ENCODE measurements around the gene CELF1.

The CELF1 gene

GRCh38 chr11:47431356-47432083, 121.4 kb downstream of the CELF1 start:
- TF ChIP-seq TAF1 (IDR thresholded peaks at IDR 0.05; ENCODE audit: low read depth) (no peak), EGR1 (IDR thresholded peaks at IDR 0.05) (no peak), USF1 (IDR thresholded peaks at IDR 0.05) (no peak), REST (IDR thresholded peaks at IDR 0.05; ENCODE audit: low read depth) (no peak)

- no peak for TF ChIP-seq MAX (IDR thresholded peaks at IDR 0.05)
- no peak for TF ChIP-seq YY1 (IDR thresholded peaks at IDR 0.05; ENCODE audit: low read depth)
- TF ChIP-seq TEAD4 (IDR thresholded peaks at IDR 0.05): no peak
- TF ChIP-seq CEBPB (IDR thresholded peaks at IDR 0.05): no peak
- TF ChIP-seq FOXM1 (IDR thresholded peaks at IDR 0.05; ENCODE audit: borderline replicate concordance, low read depth): no peak
- no peak for TF ChIP-seq ZBTB7A (IDR thresholded peaks at IDR 0.05; ENCODE audit: low read depth)
- TF ChIP-seq TAF1 (IDR thresholded peaks at IDR 0.05; ENCODE audit: low read depth): no peak
- no peak for TF ChIP-seq EP300 (IDR thresholded peaks at IDR 0.05; ENCODE audit: borderline replicate concordance)
- no peak for TF ChIP-seq RAD21 (IDR thresholded peaks at IDR 0.05; ENCODE audit: low read depth)
- TF ChIP-seq CREB1 (IDR thresholded peaks at IDR 0.05; ENCODE audit: low read depth): no peak
- no peak for TF ChIP-seq NFIC (IDR thresholded peaks at IDR 0.05)
These were observed 122.4 kb downstream of the CELF1 start for GRCh38 chr11:47430524-47430923.

- TF ChIP-seq ZBTB7A (IDR thresholded peaks at IDR 0.05; ENCODE audit: low read depth) (peak; percentile 34; the same call in 1 of the 2 replicates), EGR1 (IDR thresholded peaks at IDR 0.05) (peak; percentile 12; the same call in 1 of the 2 replicates), TAF1 (IDR thresholded peaks at IDR 0.05; ENCODE audit: low read depth) (peak; percentile 99), RAD21 (IDR thresholded peaks at IDR 0.05; ENCODE audit: low read depth) (no peak), MAX (IDR thresholded peaks at IDR 0.05) (peak; percentile 90), EP300 (IDR thresholded peaks at IDR 0.05; ENCODE audit: borderline replicate concordance) (peak; percentile 70), CEBPB (IDR thresholded peaks at IDR 0.05) (no peak), NFIC (IDR thresholded peaks at IDR 0.05) (no peak), REST (IDR thresholded peaks at IDR 0.05; ENCODE audit: low read depth) (no peak), TCF12 (IDR thresholded peaks at IDR 0.05; ENCODE audit: low read depth) (no peak), CREB1 (IDR thresholded peaks at IDR 0.05; ENCODE audit: low read depth) (no peak; the same call in 1 of the 2 replicates), TEAD4 (IDR thresholded peaks at IDR 0.05) (no peak), USF1 (IDR thresholded peaks at IDR 0.05) (peak; percentile 54; the same call in 1 of the 2 replicates), FOXM1 (IDR thresholded peaks at IDR 0.05; ENCODE audit: borderline replicate concordance, low read depth) (peak; percentile 76), YY1 (IDR thresholded peaks at IDR 0.05; ENCODE audit: low read depth) (peak; percentile 95)
These were observed 126.6 kb downstream of the CELF1 start, which contains the start of gene PSMC3 for GRCh38 chr11:47426062-47426956. TSS of gene PSMC3 (minus strand) at chr11:47426439. CDS start at chr11:47426279, 160 bp downstream.

GRCh38 chr11:47425611-47426010, 127.3 kb downstream of the CELF1 start:
- no peak for TF ChIP-seq USF1 (IDR thresholded peaks at IDR 0.05)
- no peak for TF ChIP-seq YY1 (IDR thresholded peaks at IDR 0.05; ENCODE audit: low read depth)
- TF ChIP-seq TCF12 (IDR thresholded peaks at IDR 0.05; ENCODE audit: low read depth): no peak
- TF ChIP-seq TEAD4 (IDR thresholded peaks at IDR 0.05): no peak
- TF ChIP-seq TAF1 (IDR thresholded peaks at IDR 0.05; ENCODE audit: low read depth): no peak
- TF ChIP-seq RAD21 (IDR thresholded peaks at IDR 0.05; ENCODE audit: low read depth): no peak
- TF ChIP-seq EP300 (IDR thresholded peaks at IDR 0.05; ENCODE audit: borderline replicate concordance): no peak
- no peak for TF ChIP-seq CREB1 (IDR thresholded peaks at IDR 0.05; ENCODE audit: low read depth)
- no peak for TF ChIP-seq NFIC (IDR thresholded peaks at IDR 0.05)
- TF ChIP-seq MAX (IDR thresholded peaks at IDR 0.05): no peak
- no peak for TF ChIP-seq EGR1 (IDR thresholded peaks at IDR 0.05)
- TF ChIP-seq FOXM1 (IDR thresholded peaks at IDR 0.05; ENCODE audit: borderline replicate concordance, low read depth): no peak

All from Ishikawa (cell line).